Measurements from ENCODE around the gene NAT8.
"Not testable (repeated sequence)": the region's sequence is repeated elsewhere in the genome, so short reads cannot be mapped to it uniquely, and the experiment has no call there.

The NAT8 gene

DNA sequence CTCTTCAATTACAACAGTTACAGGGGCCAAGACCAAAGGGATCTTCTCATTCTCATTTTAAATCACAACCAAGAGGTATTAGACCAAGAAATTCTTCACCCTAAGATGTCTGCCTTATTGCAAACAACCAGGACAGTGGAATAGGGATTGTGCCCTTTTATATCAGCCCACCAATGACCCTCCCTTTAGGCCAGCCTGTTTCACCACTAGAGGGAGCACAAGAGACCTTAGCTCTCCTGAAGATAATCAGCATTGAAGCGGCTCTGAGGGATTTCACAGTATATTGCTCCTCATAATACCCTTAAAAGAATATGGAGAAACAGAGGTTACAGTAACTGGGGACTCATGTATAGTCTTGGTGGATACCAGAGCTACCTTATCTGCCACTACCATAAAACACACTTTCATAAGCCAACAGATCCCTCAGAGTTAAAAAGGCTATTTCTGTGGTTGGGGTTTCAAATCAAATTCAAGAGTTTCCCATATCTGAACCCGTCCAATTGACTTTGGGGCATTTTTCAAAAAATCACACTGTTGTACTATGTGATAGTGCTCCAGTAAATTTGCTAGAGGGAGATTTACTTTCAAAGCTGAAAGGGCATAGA lies 11.5 kb downstream of the NAT8 start:
- DNase-seq = not testable (repeated sequence)

- DNase-seq = not testable (repeated sequence)
Measured at GRCh38 chr2:73628493-73628892, 13.7 kb downstream of the NAT8 start.

- not testable (repeated sequence) for DNase-seq
Measured at GRCh38 chr2:73626237-73626636, 16.0 kb downstream of the NAT8 start.

DNA sequence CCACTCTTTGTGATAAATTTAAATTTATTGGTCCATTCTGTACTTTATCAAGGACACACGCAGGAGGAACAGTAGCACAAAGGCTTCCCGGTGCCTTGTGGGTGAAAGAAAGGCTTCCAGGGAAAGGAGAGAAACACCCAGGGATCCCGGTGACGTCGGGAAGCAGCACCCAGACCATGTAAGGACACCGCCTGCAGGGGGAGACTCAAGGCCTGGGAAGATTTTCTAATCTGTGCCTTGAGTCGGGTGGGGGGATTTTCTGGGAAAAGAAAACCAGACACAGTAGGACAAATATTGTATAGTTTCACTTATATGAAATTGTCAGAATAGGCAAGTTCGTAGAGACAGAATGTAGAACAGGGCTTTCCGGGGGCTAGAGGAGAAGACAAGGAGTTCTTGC lies 17.6 kb downstream of the NAT8 start:
- not testable (repeated sequence) for DNase-seq

- not testable (repeated sequence) for DNase-seq
Measured at GRCh38 chr2:73624036-73624435, 18.2 kb downstream of the NAT8 start.

GRCh38 chr2:73619925-73620324 lies 22.3 kb downstream of the NAT8 start:
- DNase-seq = not testable (repeated sequence)

GRCh38 chr2:73614997-73615396 lies 27.2 kb downstream of the NAT8 start:
- no peak for DNase-seq

GRCh38 chr2:73614105-73614504 lies 28.1 kb downstream of the NAT8 start:
- no peak for DNase-seq

DNA sequence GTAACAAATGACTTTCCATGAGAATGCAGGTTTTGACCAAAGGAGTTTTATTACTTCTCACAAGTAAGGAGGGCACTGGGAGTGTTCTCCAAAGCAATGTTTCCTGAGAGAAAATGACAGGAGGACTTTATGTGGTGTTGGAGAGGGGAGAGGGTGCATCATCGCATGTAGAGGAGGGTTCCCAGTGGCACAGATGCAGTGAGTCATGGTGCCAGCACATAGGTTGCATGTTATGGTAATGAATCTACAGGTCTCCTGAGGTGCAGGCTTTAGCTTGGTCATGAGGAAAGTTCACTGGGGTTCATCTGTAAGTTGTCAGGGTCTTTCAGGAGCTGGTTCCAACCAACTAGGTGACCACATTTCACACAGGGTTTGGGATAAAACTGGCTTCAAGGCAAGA lies 30.4 kb downstream of the NAT8 start:
- DNase-seq = no peak

DNA sequence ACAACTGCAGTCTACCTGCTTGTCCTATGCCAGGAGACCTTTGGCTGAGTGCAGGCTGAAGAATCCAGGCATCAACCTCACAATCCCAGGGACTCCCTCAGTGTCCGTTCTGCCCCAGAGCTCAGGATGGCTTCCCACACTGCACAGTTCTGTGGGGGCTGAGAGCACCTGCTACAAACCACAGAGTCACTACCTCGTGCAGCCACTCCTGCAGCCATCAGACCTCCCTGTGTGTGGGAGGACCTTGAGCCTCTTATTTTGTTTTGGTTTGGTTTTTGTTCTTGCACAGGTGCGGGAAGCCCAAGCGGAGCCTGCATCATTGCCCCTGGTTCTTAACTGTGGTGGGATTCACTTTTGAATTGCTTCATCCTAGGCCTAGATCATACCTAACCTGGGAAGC lies 31.0 kb downstream of the NAT8 start:
- no peak for DNase-seq

DNA sequence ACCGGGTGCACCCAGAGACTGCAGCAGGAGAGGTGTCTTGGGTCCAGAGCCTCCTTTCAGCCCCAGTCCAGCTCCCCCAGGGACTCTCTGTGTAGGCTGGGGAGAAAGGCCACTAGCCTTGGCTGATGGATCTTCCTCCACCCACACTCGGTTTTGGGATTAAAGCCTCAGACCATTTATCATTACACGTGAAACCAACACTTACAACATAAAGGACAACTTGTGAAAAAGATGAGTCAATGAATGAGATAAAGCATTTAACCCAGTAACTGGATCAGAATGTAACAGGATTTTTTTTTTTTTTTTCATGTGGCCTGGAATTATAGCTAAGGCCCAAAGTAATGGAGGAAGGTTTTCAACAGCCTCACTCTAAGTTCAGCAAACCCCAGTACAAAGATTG lies 32.1 kb downstream of the NAT8 start:
- DNase-seq = no peak

GRCh38 chr2:73604589-73604988 lies 37.6 kb downstream of the NAT8 start:
- not testable (repeated sequence) for DNase-seq

- DNase-seq = not testable (repeated sequence)
Measured at GRCh38 chr2:73603099-73603588, 39.1 kb downstream of the NAT8 start.

- DNase-seq = no peak
Measured at GRCh38 chr2:73601780-73602179, 40.4 kb downstream of the NAT8 start.

GRCh38 chr2:73594251-73594650 lies 48.0 kb downstream of the NAT8 start:
- DNase-seq = no peak

DNA sequence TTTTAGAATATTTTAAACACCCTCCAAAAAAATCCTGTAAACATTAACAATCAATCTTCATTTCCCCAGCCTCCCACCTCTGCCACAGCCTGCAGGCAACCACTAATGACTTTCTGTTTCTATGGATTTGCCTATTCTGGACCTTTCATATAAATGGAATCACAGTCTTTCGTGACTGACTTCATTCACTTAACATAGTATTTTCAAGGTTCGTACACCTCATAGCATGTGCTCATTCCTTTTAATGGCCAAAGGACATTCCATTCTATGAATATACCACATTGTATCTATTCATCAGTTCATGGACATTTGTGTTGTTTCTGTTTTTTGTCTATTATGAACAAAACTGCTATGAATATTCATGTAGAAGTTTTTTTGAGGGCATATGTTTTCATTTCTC lies 48.5 kb downstream of the NAT8 start:
- no peak for DNase-seq

Measured in NCI-H1930 (cell line).